ENCODE data around the gene SMIM11. TPM values are rescaled to one million over a fixed set of nuclear protein-coding genes. Genes with fewer than 3 reads are reported as not detected.

SMIM11 gene
- total and polyA plus RNA-seq, 10 of the 15 experiments (the other 5 are each of a cell fraction or from before 2014, with no cell fraction given), result 4.8 to 43.1 (median 16.0) TPM

GRCh38 chr21:34355570-34355969 lies 19.7 kb upstream of the SMIM11 start:
- intact Hi-C loops (cut with micrococcal nuclease; ENCODE audit: unreplicated experiment), result no loop called here
- no peaks in the 10 kb centered on the region for H3K9me3 ChIP-seq (replicated peaks; ENCODE audit: control insufficient read depth, insufficient read depth, low read length)
- no peak overlapping the region for H3K27ac ChIP-seq (ENCODE audit: control insufficient read depth, insufficient read depth)
- no peak overlapping the region for H3K9ac ChIP-seq (ENCODE audit: control insufficient read depth, insufficient read depth, low read length)
- no peak overlapping the region for H3K4me2 ChIP-seq (ENCODE audit: control insufficient read depth, insufficient read depth)
- no peak overlapping the region for H2AFZ ChIP-seq (ENCODE audit: control insufficient read depth, low read depth, low read length)
- WGBS (ENCODE audit: insufficient coverage, insufficient replicate concordance, low lambda C conversion rate, missing lambda C conversion rate), result 100% methylated on average over 1 of the region's 5 CpGs
- no peak overlapping the region for H3K4me3 ChIP-seq
- no peak for DNase-seq (ENCODE audit: low read depth, low spot score)
- TF ChIP-seq NRF1 (conservative IDR thresholded peaks at IDR 0.05; ENCODE audit: low read depth, low read length), result no peak
- TF ChIP-seq IKZF2 (IDR thresholded peaks at IDR 0.05), result no peak
- TF ChIP-seq BRCA1 (IDR thresholded peaks at IDR 0.05; ENCODE audit: low read depth, low read length), result no peak
- no peak for TF ChIP-seq HCFC1 (IDR thresholded peaks at IDR 0.05; ENCODE audit: low read length)
- no peak for TF ChIP-seq STAT3 (IDR thresholded peaks at IDR 0.05; ENCODE audit: low read depth, low read length)
- no peak for TF ChIP-seq GATAD2B (conservative IDR thresholded peaks at IDR 0.05; ENCODE audit: low read depth)
- no peak for TF ChIP-seq CHD4 (IDR thresholded peaks at IDR 0.05)
- TF ChIP-seq PBX3 (IDR thresholded peaks at IDR 0.05; ENCODE audit: insufficient replicate concordance, low read depth, low read length), result no peak
- TF ChIP-seq DPF2 (IDR thresholded peaks at IDR 0.05), result no peak
- no peak for TF ChIP-seq NFXL1 (IDR thresholded peaks at IDR 0.05; ENCODE audit: borderline replicate concordance)
- H3K36me3 ChIP-seq (ENCODE audit: control insufficient read depth in 2 of 2, insufficient read depth in 2 of 2, low read length in 1 of 2), result no peaks in the 10 kb centered on the region
- ATAC-seq, result no peak
- H3K79me2 ChIP-seq (ENCODE audit: control insufficient read depth, insufficient read depth, low read length), result no peaks in the 10 kb centered on the region
- no TSS peak for BruUV-seq (replicated peaks)
- CTCF ChIA-PET, result interaction anchor here (1.7 to 11.7 kb wide), 2 partner anchors 8 to 432 kb away, joined by 6 to 349 read pairs; no protein-coding TSS in a partner anchor
- no peak for FAIRE-seq
- no peaks in the 10 kb centered on the region; a peak in 1 of 4 replicates for H3K27me3 ChIP-seq (replicated peaks in 1 of 2; ENCODE audit: control insufficient read depth in 2 of 2, insufficient read depth in 2 of 2, low read length in 1 of 2)
- POLR2A ChIA-PET, result no interaction called here
- SMC1A ChIA-PET (ENCODE audit: uncharacterized antibody, unreplicated experiment), result interaction anchor here (2.0 to 4.3 kb wide), 2 partner anchors 12 to 432 kb away, joined by 4 to 30 read pairs; no protein-coding TSS in a partner anchor
- RAD21 ChIA-PET (ENCODE audit: unreplicated experiment), result interaction anchor here (0.7 to 11.0 kb wide), 3 partner anchors 34 to 434 kb away, joined by 4 to 241 read pairs (median 6); no protein-coding TSS in a partner anchor
- no peaks in the 10 kb centered on the region for H3K4me1 ChIP-seq (ENCODE audit: control insufficient read depth, insufficient read depth, low read length)
- in situ Hi-C loops (cut with MboI), result no loop called here
- no peaks in the 10 kb centered on the region for H4K20me1 ChIP-seq (ENCODE audit: control insufficient read depth, insufficient read depth)
